Mesenchymal stem cell (in vitro differentiated cells and primary cell): ENCODE measurements around the gene EMC1.

Source experiments
- DNase-seq: peaks from one replicate; pipeline ENCODE4 v3.0.0-alpha.2; 2013
- H2AFZ ChIP-seq: one replicate; pipeline ENCODE4 v1.6.1; 2013; ENCODE audit warnings: low read depth, mild to moderate bottlenecking, control low read depth, inconsistent platforms, low read length, moderate library complexity
- H2AK5ac ChIP-seq: 2 replicates; pipeline ENCODE4 v1.6.1; 2013; ENCODE audit warnings: low read length, moderate library complexity, mild to moderate bottlenecking, inconsistent platforms; ENCODE audit not compliant: severe bottlenecking
- H2BK120ac ChIP-seq: one replicate; pipeline ENCODE4 v1.6.1; 2013; ENCODE audit warnings: low read depth, mild to moderate bottlenecking, inconsistent platforms, low read length, moderate library complexity
- H2BK12ac ChIP-seq, 2 experiments: one replicate each; pipeline ENCODE4 v1.6.1; 2013; ENCODE audit warnings: inconsistent platforms in 2 of 2, low read length in 2 of 2, mild to moderate bottlenecking in 2 of 2, moderate library complexity in 2 of 2, control low read depth in 1 of 2
- H2BK15ac ChIP-seq: one replicate; pipeline ENCODE4 v1.6.1; 2013; ENCODE audit warnings: mild to moderate bottlenecking, low read depth, inconsistent platforms; ENCODE audit not compliant: poor library complexity, severe bottlenecking
- H2BK5ac ChIP-seq: 2 replicates; pipeline ENCODE4 v1.6.1; 2013; ENCODE audit warnings: low read depth, mild to moderate bottlenecking, low read length, control low read depth, inconsistent platforms; ENCODE audit not compliant: poor library complexity, severe bottlenecking
- H3K14ac ChIP-seq, 2 experiments: one replicate each; pipeline ENCODE4 v1.6.1; 2013; ENCODE audit warnings: inconsistent platforms in 2 of 2, low read length in 2 of 2, control low read depth in 1 of 2, mild to moderate bottlenecking in 1 of 2, moderate library complexity in 1 of 2
- H3K18ac ChIP-seq, 2 experiments: one replicate each; pipeline ENCODE4 v1.6.1; 2013; ENCODE audit warnings: inconsistent platforms in 2 of 2, low read length in 2 of 2, control low read depth in 1 of 2, low read depth in 1 of 2, mild to moderate bottlenecking in 1 of 2
- H3K23ac ChIP-seq, 2 experiments: one replicate each; pipeline ENCODE4 v1.6.1; 2013; ENCODE audit warnings: inconsistent platforms in 2 of 2, low read length in 2 of 2, mild to moderate bottlenecking in 2 of 2, moderate library complexity in 2 of 2, control low read depth in 1 of 2
- H3K27ac ChIP-seq: 2 replicates; pipeline ENCODE4 v1.5.1; 2013; ENCODE audit warnings: mild to moderate bottlenecking, moderate library complexity, low read length, control low read depth, inconsistent platforms; ENCODE audit not compliant: poor library complexity, severe bottlenecking
- H3K27me3 ChIP-seq, 2 experiments: 2 replicates each; pipeline versions ENCODE4 v1.6.1 to v1.7.0; 2013; ENCODE audit warnings: low read length in 2 of 2, mild to moderate bottlenecking in 2 of 2, moderate library complexity in 2 of 2, control low read depth in 1 of 2, inconsistent platforms in 1 of 2; ENCODE audit not compliant: control insufficient read depth in 1 of 2, insufficient read depth in 1 of 2
- H3K36me3 ChIP-seq, 2 experiments: 2 replicates each; pipeline versions ENCODE4 v1.6.1 to v1.7.0; 2013; ENCODE audit warnings: low read length in 2 of 2, control low read depth in 1 of 2, inconsistent platforms in 1 of 2, low read depth in 1 of 2, mild to moderate bottlenecking in 1 of 2; ENCODE audit not compliant: insufficient read depth in 2 of 2, control insufficient read depth in 1 of 2
- H3K4ac ChIP-seq, 2 experiments: one replicate each; pipeline ENCODE4 v1.6.1; 2013; ENCODE audit warnings: inconsistent platforms in 2 of 2, low read length in 2 of 2, mild to moderate bottlenecking in 2 of 2, moderate library complexity in 2 of 2, control low read depth in 1 of 2, low read depth in 1 of 2
- H3K4me1 ChIP-seq: 2 replicates; pipeline ENCODE4 v1.6.1; 2013; ENCODE audit warnings: low read depth, low read length, control low read depth; ENCODE audit not compliant: control insufficient read depth, insufficient read depth
- H3K4me2 ChIP-seq: 2 replicates; pipeline ENCODE4 v1.6.1; 2013; ENCODE audit warnings: low read length, mild to moderate bottlenecking, inconsistent platforms; ENCODE audit not compliant: poor library complexity, severe bottlenecking
- H3K4me3 ChIP-seq, 2 experiments: 2 replicates each; pipeline versions ENCODE4 v1.5.1 to v1.7.0; 2013; ENCODE audit warnings: low read length in 2 of 2, mild to moderate bottlenecking in 2 of 2, control low read depth in 1 of 2, low read depth in 1 of 2; ENCODE audit not compliant: insufficient read depth in 1 of 2
- H3K79me1 ChIP-seq: replicated peaks from 2 replicates; pipeline ENCODE4 v1.6.1; 2013; ENCODE audit warnings: mild to moderate bottlenecking, control low read depth, low read length, inconsistent platforms; ENCODE audit not compliant: poor library complexity, severe bottlenecking
- H3K9ac ChIP-seq: 2 replicates; pipeline ENCODE4 v1.7.0; 2013; ENCODE audit warnings: mild to moderate bottlenecking, low read length, moderate library complexity
- H3K9me3 ChIP-seq: 2 replicates; pipeline ENCODE4 v1.7.0; 2013; ENCODE audit warnings: mild to moderate bottlenecking, low read length; ENCODE audit not compliant: control insufficient read depth
- H4K8ac ChIP-seq: one replicate; pipeline ENCODE4 v1.6.1; 2013; ENCODE audit warnings: inconsistent platforms, mild to moderate bottlenecking, low read length, moderate library complexity
- H4K91ac ChIP-seq: one replicate; pipeline ENCODE4 v1.6.1; 2013; ENCODE audit warnings: mild to moderate bottlenecking, low read length, inconsistent platforms
- WGBS: methylation state at CpG from one replicate; pipeline ENCODE4 v1.1.7; 2013; ENCODE audit warnings: mixed read lengths; 5-methylcytosine and 5-hydroxymethylcytosine counted together

Gene EMC1

DNA sequence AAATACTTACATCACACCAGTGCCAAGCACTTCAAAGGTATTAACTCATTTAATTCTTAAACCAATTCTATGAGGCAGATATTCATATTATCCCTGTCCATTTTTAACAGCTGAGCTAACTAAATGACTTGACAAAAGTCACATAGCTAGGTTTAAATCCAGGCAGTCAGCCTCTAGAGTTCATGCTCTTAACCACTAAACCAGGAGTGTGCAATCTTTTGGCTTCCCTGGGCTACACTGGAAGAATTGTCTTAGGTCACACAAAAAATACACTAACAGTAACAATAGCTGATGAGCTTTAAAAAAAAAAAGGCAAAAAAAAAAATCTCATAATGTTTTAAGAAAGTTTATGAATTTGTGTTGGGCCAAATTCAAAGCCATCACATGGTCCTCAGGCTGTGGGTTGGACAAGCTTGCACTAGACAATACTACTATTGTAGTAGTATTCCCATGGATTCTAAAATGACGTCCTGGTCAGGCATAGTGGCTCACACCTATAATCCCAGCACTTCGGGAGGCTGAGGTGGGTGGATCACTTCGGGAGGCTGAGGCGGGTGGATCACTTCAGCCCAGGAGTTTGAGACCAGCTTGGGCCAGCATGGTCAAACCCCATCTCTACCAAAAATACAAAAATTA, 51.2 kb downstream of the EMC1 start:
- H3K27ac ChIP-seq = no peak overlapping the region
- H3K4me2 ChIP-seq = no peak overlapping the region
- peaks cover 10 to 65% of the 10 kb centered on the region in 2 experiments for H3K36me3 ChIP-seq
- WGBS = 96% methylated on average over 4 of the region's 4 CpGs
- no peak overlapping the region for H3K23ac ChIP-seq
- H3K9ac ChIP-seq = no peak overlapping the region
- peaks cover 5% of the 10 kb centered on the region for H3K4me1 ChIP-seq
- peaks cover 17% of the 10 kb centered on the region for H3K79me1 ChIP-seq
- H2BK120ac ChIP-seq = no peak overlapping the region
- no peak overlapping the region for H2BK15ac ChIP-seq
- H2BK12ac ChIP-seq = no peak overlapping the region
- no peak overlapping the region for H3K4ac ChIP-seq
- H2AFZ ChIP-seq = no peak overlapping the region
- no peak overlapping the region for H4K8ac ChIP-seq
- H3K27me3 ChIP-seq = no peaks in the 10 kb centered on the region
- H2BK5ac ChIP-seq = no peak overlapping the region
- peak overlapping the region in 1 of 2 experiments; percentile 35 for H3K18ac ChIP-seq
- no peak overlapping the region for H2AK5ac ChIP-seq
- no peak overlapping the region for H4K91ac ChIP-seq
- no peak for DNase-seq
- H3K4me3 ChIP-seq = no peak overlapping the region
- no peak overlapping the region for H3K14ac ChIP-seq
- no peaks in the 10 kb centered on the region for H3K9me3 ChIP-seq

DNA sequence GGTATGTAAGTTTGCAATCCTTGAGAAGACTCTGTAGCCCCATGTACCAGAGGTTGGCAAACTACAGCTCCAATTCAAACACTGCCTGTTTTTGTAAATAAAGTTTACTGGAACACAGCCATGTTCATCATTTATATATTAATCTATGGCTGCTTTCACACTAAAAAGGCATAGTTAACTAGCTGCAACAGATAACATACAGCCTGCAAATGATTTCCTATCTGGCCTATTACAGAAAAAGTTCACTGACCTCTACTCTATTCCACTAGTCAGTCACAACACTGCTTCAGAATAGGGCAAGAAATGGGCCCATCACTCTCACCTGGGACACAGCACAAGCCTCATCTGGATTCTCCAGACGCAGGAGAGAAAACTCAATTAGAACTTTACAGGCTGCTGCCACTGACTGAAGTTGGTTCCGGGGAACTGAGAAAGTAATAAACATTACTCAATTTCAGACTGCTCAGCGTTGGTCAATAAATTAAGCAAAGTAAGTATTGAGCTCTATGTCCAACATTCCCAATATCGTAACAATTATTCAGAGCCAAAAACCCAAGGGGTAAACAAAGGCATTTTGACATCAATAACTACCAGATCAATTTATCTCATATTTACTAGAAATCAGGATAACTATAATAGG, 51.9 kb downstream of the EMC1 start:
- no peak overlapping the region for H2BK5ac ChIP-seq
- H3K79me1 ChIP-seq = peaks cover 17% of the 10 kb centered on the region
- no peak overlapping the region for H3K4me3 ChIP-seq
- no peak for DNase-seq
- no peak overlapping the region for H3K4ac ChIP-seq
- H3K23ac ChIP-seq = no peak overlapping the region
- no peak overlapping the region for H2AK5ac ChIP-seq
- H3K27me3 ChIP-seq = no peaks in the 10 kb centered on the region
- no peak overlapping the region for H3K14ac ChIP-seq
- no peak overlapping the region for H3K18ac ChIP-seq
- H4K8ac ChIP-seq = no peak overlapping the region
- H3K4me2 ChIP-seq = no peak overlapping the region
- 83% methylated on average over 3 of the region's 4 CpGs for WGBS
- no peak overlapping the region for H2BK12ac ChIP-seq
- H2BK120ac ChIP-seq = no peak overlapping the region
- no peaks in the 10 kb centered on the region for H3K9me3 ChIP-seq
- peaks cover 3% of the 10 kb centered on the region for H3K4me1 ChIP-seq
- H3K9ac ChIP-seq = no peak overlapping the region
- H2BK15ac ChIP-seq = no peak overlapping the region
- H3K36me3 ChIP-seq = peaks cover 10 to 65% of the 10 kb centered on the region in 2 experiments
- H3K27ac ChIP-seq = no peak overlapping the region
- H4K91ac ChIP-seq = no peak overlapping the region
- H2AFZ ChIP-seq = no peak overlapping the region

DNA sequence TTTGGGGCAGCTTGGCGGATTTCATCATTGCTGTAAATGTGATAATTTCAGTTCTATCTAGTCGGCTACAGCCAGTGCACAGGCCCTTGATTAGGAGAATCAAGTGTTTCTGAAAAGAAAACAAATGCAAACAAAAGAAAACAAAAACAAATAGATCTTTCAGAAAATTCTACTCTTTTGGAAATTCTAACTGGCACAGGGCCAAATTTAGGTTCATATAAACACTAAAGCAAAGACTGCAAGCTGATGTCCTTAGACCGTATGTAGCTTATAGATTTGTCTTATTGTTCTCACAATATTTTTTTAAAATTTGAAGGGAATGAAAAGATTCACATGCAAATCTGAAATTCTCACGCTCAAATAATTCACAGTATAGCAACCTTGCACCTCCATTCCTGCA, 52.5 kb downstream of the EMC1 start:
- DNase-seq = no peak
- no peak overlapping the region for H3K9ac ChIP-seq
- no peak overlapping the region for H3K23ac ChIP-seq
- H3K18ac ChIP-seq = no peak overlapping the region
- no peak overlapping the region for H2BK15ac ChIP-seq
- H3K79me1 ChIP-seq = peaks cover 18% of the 10 kb centered on the region
- H3K27me3 ChIP-seq = no peaks in the 10 kb centered on the region
- no peak overlapping the region for H3K4ac ChIP-seq
- H3K4me3 ChIP-seq = no peak overlapping the region
- H4K8ac ChIP-seq = no peak overlapping the region
- H2BK120ac ChIP-seq = no peak overlapping the region
- no peaks in the 10 kb centered on the region for H3K9me3 ChIP-seq
- no peak overlapping the region for H3K4me2 ChIP-seq
- no peak overlapping the region for H4K91ac ChIP-seq
- H2AFZ ChIP-seq = no peak overlapping the region
- no peak overlapping the region for H2AK5ac ChIP-seq
- no peak overlapping the region for H2BK5ac ChIP-seq
- WGBS = 95% methylated on average over 1 of the region's 4 CpGs
- peaks cover 3% of the 10 kb centered on the region for H3K4me1 ChIP-seq
- no peak overlapping the region for H3K14ac ChIP-seq
- peaks cover 14 to 70% of the 10 kb centered on the region in 2 experiments for H3K36me3 ChIP-seq
- H3K27ac ChIP-seq = no peak overlapping the region
- no peak overlapping the region for H2BK12ac ChIP-seq

DNA sequence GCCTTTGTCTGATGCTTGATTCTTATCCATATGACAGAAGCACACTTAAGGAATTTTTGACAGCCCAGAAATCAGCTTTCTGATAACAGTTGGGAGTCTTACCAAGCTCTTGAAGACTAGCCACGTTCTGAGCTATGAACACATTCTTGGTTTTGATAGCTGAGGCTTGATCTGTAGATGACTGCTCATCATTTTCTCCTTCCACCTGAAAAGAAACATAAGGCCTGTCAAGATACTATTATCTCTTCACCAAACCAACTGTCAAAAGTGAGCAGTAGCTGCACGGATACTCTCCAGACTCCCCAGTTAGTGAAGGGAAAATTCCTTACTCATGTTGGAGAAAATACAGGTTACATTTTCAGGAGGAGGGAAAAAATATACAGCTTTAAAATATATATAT, 53.5 kb downstream of the EMC1 start:
- H3K14ac ChIP-seq = no peak overlapping the region
- H2BK5ac ChIP-seq = no peak overlapping the region
- no peak overlapping the region for H2BK120ac ChIP-seq
- H3K23ac ChIP-seq = no peak overlapping the region
- 89% methylated on average over 1 of the region's 2 CpGs for WGBS
- H2AFZ ChIP-seq = no peak overlapping the region
- no peak overlapping the region for H2BK12ac ChIP-seq
- H3K18ac ChIP-seq = no peak overlapping the region
- H3K27me3 ChIP-seq = no peaks in the 10 kb centered on the region
- no peaks in the 10 kb centered on the region for H3K9me3 ChIP-seq
- DNase-seq = no peak
- no peak overlapping the region for H3K4ac ChIP-seq
- H3K36me3 ChIP-seq = peaks cover 17 to 80% of the 10 kb centered on the region in 2 experiments
- H2BK15ac ChIP-seq = no peak overlapping the region
- no peak overlapping the region for H3K27ac ChIP-seq
- peaks cover 20% of the 10 kb centered on the region for H3K79me1 ChIP-seq
- H3K4me1 ChIP-seq = peaks cover 3% of the 10 kb centered on the region
- no peak overlapping the region for H2AK5ac ChIP-seq
- H3K4me2 ChIP-seq = no peak overlapping the region
- no peak overlapping the region for H3K4me3 ChIP-seq
- no peak overlapping the region for H4K91ac ChIP-seq
- H3K9ac ChIP-seq = no peak overlapping the region
- no peak overlapping the region for H4K8ac ChIP-seq
